ENCODE data around the gene HAGH.

The HAGH gene

DNA sequence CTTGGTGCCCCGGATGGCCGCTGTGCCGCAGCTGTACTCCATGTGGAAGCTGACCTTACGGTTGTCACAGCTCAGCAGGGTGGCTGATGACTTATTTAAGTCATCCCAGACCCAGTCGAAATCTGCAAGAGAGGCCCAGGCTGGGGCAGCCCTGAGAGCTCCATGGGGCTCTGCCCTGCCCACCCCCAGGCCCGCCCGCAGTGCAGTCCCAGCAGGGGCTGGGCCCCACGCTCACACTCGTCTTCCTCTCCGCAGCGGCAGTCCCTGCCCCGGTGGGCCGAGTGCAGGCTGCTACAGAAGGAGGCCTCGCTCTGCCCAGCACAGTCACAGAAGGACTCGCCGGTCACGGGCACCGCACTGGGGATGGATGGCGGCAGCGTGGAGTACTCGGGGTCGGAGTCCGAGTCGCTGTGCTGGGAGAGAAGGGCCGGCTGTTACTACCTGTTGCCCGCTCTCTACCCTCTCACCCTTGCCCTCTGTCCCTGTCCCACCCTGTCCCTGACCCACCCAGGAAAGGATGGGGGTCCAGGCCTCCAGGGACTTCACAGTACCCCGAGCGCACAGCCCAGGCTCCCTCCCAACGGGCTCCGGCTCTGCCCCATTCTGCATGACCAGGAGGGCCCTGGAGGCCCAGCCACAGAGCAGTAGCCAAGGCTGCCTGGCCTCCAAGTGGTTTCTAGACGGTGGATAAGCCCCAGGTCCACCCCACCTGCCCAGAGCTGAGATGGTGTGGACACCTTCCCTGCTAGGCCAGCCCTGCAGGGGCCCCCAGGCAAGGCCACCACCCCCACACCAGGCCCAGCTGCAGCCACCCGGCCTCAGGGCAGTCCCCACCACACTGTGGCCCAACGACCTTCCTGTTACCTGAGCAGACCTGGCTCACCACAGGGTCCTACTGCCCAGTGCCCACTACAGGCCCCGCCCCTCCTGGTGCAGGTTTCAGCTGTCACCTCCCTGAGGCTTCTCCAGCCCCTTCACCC, 48.1 kb downstream of the HAGH start:
- no CpG with 5 or more reads among the region's 34 CpGs for WGBS (ENCODE audit: insufficient coverage, insufficient read length)
- no peaks in the 10 kb centered on the region for H3K27me3 ChIP-seq (ENCODE audit: control insufficient read depth, insufficient read depth, low read length)
- H3K9me3 ChIP-seq (ENCODE audit: control insufficient read depth, insufficient read depth, low read length): no peaks in the 10 kb centered on the region
- H3K4me3 ChIP-seq (ENCODE audit: low read length): no peak overlapping the region
- DNase-seq (ENCODE audit: low read depth, low spot score): no peak
- peaks cover 2% of the 10 kb centered on the region; the same call in 1 of the 2 replicates for H3K4me1 ChIP-seq (ENCODE audit: control insufficient read depth, insufficient read depth, low read length)
- H3K36me3 ChIP-seq (ENCODE audit: control insufficient read depth, insufficient read depth, low read length): peaks cover 27% of the 10 kb centered on the region
- no peak overlapping the region for H3K27ac ChIP-seq (ENCODE audit: low read length)

GRCh38 chr16:1777375-1778199, 49.0 kb downstream of the HAGH start:
- Histone ChIP-seq H3K36me3 (ENCODE audit: control insufficient read depth, insufficient read depth, low read length) (peaks cover 27% of the 10 kb centered on the region), H3K4me1 (ENCODE audit: control insufficient read depth, insufficient read depth, low read length) (peaks cover 2% of the 10 kb centered on the region; the same call in 1 of the 2 replicates), H3K27ac (ENCODE audit: low read length) (no peak overlapping the region), H3K4me3 (ENCODE audit: low read length) (no peak overlapping the region), H3K27me3 (ENCODE audit: control insufficient read depth, insufficient read depth, low read length) (no peaks in the 10 kb centered on the region), H3K9me3 (ENCODE audit: control insufficient read depth, insufficient read depth, low read length) (no peaks in the 10 kb centered on the region)
- no peak for DNase-seq (ENCODE audit: low read depth, low spot score)
- no CpG with 5 or more reads among the region's 36 CpGs for WGBS (ENCODE audit: insufficient coverage, insufficient read length)

DNA sequence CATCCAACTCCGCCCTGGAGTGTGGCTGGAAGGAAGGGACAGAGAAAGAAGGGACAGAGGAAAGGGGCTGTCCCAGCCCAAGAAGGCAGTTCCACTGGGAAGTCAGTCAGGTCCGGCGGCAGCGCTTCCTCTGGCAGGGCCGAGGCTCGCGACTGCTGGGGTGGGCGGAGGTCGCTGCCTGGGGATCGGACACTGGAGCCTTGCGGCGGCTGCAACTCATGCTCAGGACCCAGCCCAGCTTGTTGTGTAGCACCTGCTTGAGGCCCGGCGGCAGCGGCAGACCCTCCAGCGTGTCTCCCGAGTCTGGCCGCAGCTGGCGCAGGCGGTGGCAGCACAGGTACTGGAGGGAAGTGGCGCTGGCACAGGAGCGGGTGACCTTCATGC, 49.6 kb downstream of the HAGH start:
- H3K4me3 ChIP-seq (ENCODE audit: low read length): no peak overlapping the region
- no peak overlapping the region for H3K27ac ChIP-seq (ENCODE audit: low read length)
- WGBS (ENCODE audit: insufficient coverage, insufficient read length): no CpG with 5 or more reads among the region's 22 CpGs
- peaks cover 2% of the 10 kb centered on the region; the same call in 1 of the 2 replicates for H3K4me1 ChIP-seq (ENCODE audit: control insufficient read depth, insufficient read depth, low read length)
- DNase-seq (ENCODE audit: low read depth, low spot score): no peak
- no peaks in the 10 kb centered on the region for H3K9me3 ChIP-seq (ENCODE audit: control insufficient read depth, insufficient read depth, low read length)
- H3K27me3 ChIP-seq (ENCODE audit: control insufficient read depth, insufficient read depth, low read length): no peaks in the 10 kb centered on the region
- peaks cover 27% of the 10 kb centered on the region for H3K36me3 ChIP-seq (ENCODE audit: control insufficient read depth, insufficient read depth, low read length)

DNA sequence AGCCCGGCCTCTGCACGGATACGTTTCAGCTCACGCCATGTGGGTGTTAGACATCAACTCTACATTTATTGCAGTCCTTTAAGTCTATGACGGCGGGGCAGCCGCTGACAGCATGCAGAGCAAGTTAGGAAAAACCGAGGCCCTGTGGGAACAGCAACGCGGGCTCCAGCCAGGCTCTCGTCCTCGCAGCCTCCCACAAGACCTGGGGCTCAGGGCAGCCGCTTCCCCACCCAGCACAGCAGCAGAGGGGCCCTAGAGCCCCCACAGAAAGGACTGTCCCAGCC, 50.0 kb downstream of the HAGH start:
- Histone ChIP-seq H3K4me3 (ENCODE audit: low read length) (no peak overlapping the region), H3K4me1 (ENCODE audit: control insufficient read depth, insufficient read depth, low read length) (peaks cover 2% of the 10 kb centered on the region; the same call in 1 of the 2 replicates), H3K27ac (ENCODE audit: low read length) (no peak overlapping the region), H3K9me3 (ENCODE audit: control insufficient read depth, insufficient read depth, low read length) (no peaks in the 10 kb centered on the region), H3K36me3 (ENCODE audit: control insufficient read depth, insufficient read depth, low read length) (peaks cover 27% of the 10 kb centered on the region), H3K27me3 (ENCODE audit: control insufficient read depth, insufficient read depth, low read length) (no peaks in the 10 kb centered on the region)
- WGBS (ENCODE audit: insufficient coverage, insufficient read length): no CpG with 5 or more reads among the region's 13 CpGs
- DNase-seq (ENCODE audit: low read depth, low spot score): no peak

GRCh38 chr16:1775846-1776671, 50.6 kb downstream of the HAGH start:
- no peaks in the 10 kb centered on the region for H3K9me3 ChIP-seq (ENCODE audit: control insufficient read depth, insufficient read depth, low read length)
- WGBS (ENCODE audit: insufficient coverage, insufficient read length): no CpG with 5 or more reads among the region's 28 CpGs
- peaks cover 2% of the 10 kb centered on the region; the same call in 1 of the 2 replicates for H3K4me1 ChIP-seq (ENCODE audit: control insufficient read depth, insufficient read depth, low read length)
- DNase-seq (ENCODE audit: low read depth, low spot score): no peak
- H3K27me3 ChIP-seq (ENCODE audit: control insufficient read depth, insufficient read depth, low read length): no peaks in the 10 kb centered on the region
- H3K27ac ChIP-seq (ENCODE audit: low read length): no peak overlapping the region
- H3K36me3 ChIP-seq (ENCODE audit: control insufficient read depth, insufficient read depth, low read length): peaks cover 27% of the 10 kb centered on the region
- no peak overlapping the region for H3K4me3 ChIP-seq (ENCODE audit: low read length)

GRCh38 chr16:1775006-1775845, 51.4 kb downstream of the HAGH start:
- H3K4me3 ChIP-seq (ENCODE audit: low read length): no peak overlapping the region
- peaks cover 2% of the 10 kb centered on the region; the same call in 1 of the 2 replicates for H3K4me1 ChIP-seq (ENCODE audit: control insufficient read depth, insufficient read depth, low read length)
- H3K36me3 ChIP-seq (ENCODE audit: control insufficient read depth, insufficient read depth, low read length): peaks cover 27% of the 10 kb centered on the region
- no peaks in the 10 kb centered on the region for H3K9me3 ChIP-seq (ENCODE audit: control insufficient read depth, insufficient read depth, low read length)
- H3K27me3 ChIP-seq (ENCODE audit: control insufficient read depth, insufficient read depth, low read length): no peaks in the 10 kb centered on the region
- DNase-seq (ENCODE audit: low read depth, low spot score): no peak
- no CpG with 5 or more reads among the region's 30 CpGs for WGBS (ENCODE audit: insufficient coverage, insufficient read length)
- H3K27ac ChIP-seq (ENCODE audit: low read length): no peak overlapping the region

DNA sequence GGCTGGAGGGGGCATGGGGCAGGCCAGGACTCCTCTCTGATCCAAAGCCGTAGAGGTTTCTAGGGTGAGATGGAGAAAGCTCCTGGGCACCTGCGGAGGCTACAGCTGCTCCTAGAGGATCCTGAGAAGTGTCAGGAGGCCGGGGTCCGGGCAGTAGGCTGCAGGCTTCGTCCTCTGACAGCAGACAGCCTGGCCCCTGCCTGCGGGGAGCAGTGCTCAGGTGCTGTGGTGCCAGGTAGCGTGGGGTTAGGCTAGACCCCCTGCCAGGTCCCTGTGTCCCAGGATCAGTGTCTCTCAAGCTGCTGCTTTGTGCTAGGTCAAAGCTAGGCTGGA, 52.2 kb downstream of the HAGH start:
- Histone ChIP-seq H3K4me3 (ENCODE audit: low read length) (no peak overlapping the region), H3K9me3 (ENCODE audit: control insufficient read depth, insufficient read depth, low read length) (no peaks in the 10 kb centered on the region), H3K4me1 (ENCODE audit: control insufficient read depth, insufficient read depth, low read length) (peaks cover 2% of the 10 kb centered on the region), H3K27me3 (ENCODE audit: control insufficient read depth, insufficient read depth, low read length) (no peaks in the 10 kb centered on the region), H3K36me3 (ENCODE audit: control insufficient read depth, insufficient read depth, low read length) (peaks cover 22% of the 10 kb centered on the region), H3K27ac (ENCODE audit: low read length) (no peak overlapping the region)
- no peak for DNase-seq (ENCODE audit: low read depth, low spot score)
- no CpG with 5 or more reads among the region's 7 CpGs for WGBS (ENCODE audit: insufficient coverage, insufficient read length)

GRCh38 chr16:1773703-1774447, 52.8 kb downstream of the HAGH start:
- Histone ChIP-seq H3K27ac (ENCODE audit: low read length) (no peak overlapping the region), H3K4me1 (ENCODE audit: control insufficient read depth, insufficient read depth, low read length) (peaks cover 2% of the 10 kb centered on the region), H3K27me3 (ENCODE audit: control insufficient read depth, insufficient read depth, low read length) (no peaks in the 10 kb centered on the region), H3K9me3 (ENCODE audit: control insufficient read depth, insufficient read depth, low read length) (no peaks in the 10 kb centered on the region), H3K4me3 (ENCODE audit: low read length) (peak overlapping the region; percentile 71), H3K36me3 (ENCODE audit: control insufficient read depth, insufficient read depth, low read length) (peaks cover 26% of the 10 kb centered on the region)
- WGBS (ENCODE audit: insufficient coverage, insufficient read length): no CpG with 5 or more reads among the region's 45 CpGs
- DNase-seq (ENCODE audit: low read depth, low spot score): no peak

All from iPS DF 6.9 (cell line).